Activated naive CD4-positive, alpha-beta T cell treated with Interleukin-2 at 50 U/mL for 16 hours (primary cell): ENCODE data around the gene WDR72.
"Not testable (repeated sequence)": the region's sequence is repeated elsewhere in the genome, so short reads cannot be mapped to it uniquely, and the experiment has no call there.

ENCODE experiments used
- DNase-seq: peaks from one replicate; pipeline ENCODE4 v3.0.0-alpha.2; 2020

WDR72 gene

GRCh38 chr15:53759411-53759931, at the start of gene WDR72:
TSS of gene WDR72 (minus strand) at chr15:53759663. CDS start at chr15:53733149, 26,514 bp downstream.
- DNase-seq, result no peak

- DNase-seq, result no peak
These were observed 48.7 kb upstream of the WDR72 start for GRCh38 chr15:53808058-53808706.

GRCh38 chr15:53807501-53807900, 48.0 kb upstream of the WDR72 start:
- DNase-seq, result no peak

GRCh38 chr15:53802672-53803071, 43.2 kb upstream of the WDR72 start:
- no peak for DNase-seq

GRCh38 chr15:53791581-53791980, 32.1 kb upstream of the WDR72 start:
- no peak for DNase-seq

- no peak for DNase-seq
These were observed 30.4 kb upstream of the WDR72 start for GRCh38 chr15:53789654-53790375.

- DNase-seq, result no peak
These were observed 26.9 kb upstream of the WDR72 start for GRCh38 chr15:53786401-53786800.

GRCh38 chr15:53785241-53785640, 25.8 kb upstream of the WDR72 start:
- DNase-seq, result not testable (repeated sequence)

- no peak for DNase-seq
These were observed 3.5 kb upstream of the WDR72 start for GRCh38 chr15:53762916-53763315.

GRCh38 chr15:53758412-53758811, 1.1 kb downstream of the WDR72 start:
- no peak for DNase-seq

GRCh38 chr15:53757906-53758305, 1.6 kb downstream of the WDR72 start:
- no peak for DNase-seq

GRCh38 chr15:53753813-53754212, 5.7 kb downstream of the WDR72 start:
- no peak for DNase-seq

- DNase-seq, result no peak
These were observed 7.1 kb downstream of the WDR72 start for GRCh38 chr15:53752406-53752805.

- DNase-seq, result no peak
These were observed 11.9 kb downstream of the WDR72 start for GRCh38 chr15:53747501-53748068.

- no peak for DNase-seq
These were observed 13.4 kb downstream of the WDR72 start for GRCh38 chr15:53746101-53746500.

GRCh38 chr15:53739651-53740050, 19.8 kb downstream of the WDR72 start:
- no peak for DNase-seq

- DNase-seq, result no peak
These were observed 20.3 kb downstream of the WDR72 start for GRCh38 chr15:53739187-53739586.

GRCh38 chr15:53721334-53722087, 38.0 kb downstream of the WDR72 start:
- no peak for DNase-seq

GRCh38 chr15:53716909-53717876, 42.3 kb downstream of the WDR72 start:
- DNase-seq, result no peak

- no peak for DNase-seq
These were observed 46.2 kb downstream of the WDR72 start for GRCh38 chr15:53713218-53713617.

- DNase-seq, result no peak
These were observed 48.6 kb downstream of the WDR72 start for GRCh38 chr15:53710906-53711305.

GRCh38 chr15:53709821-53710220, 49.6 kb downstream of the WDR72 start:
- no peak for DNase-seq
